Lower leg skin (tissue), 4 donors: ENCODE data around the gene FCGR2B. TPM values are rescaled to one million over a fixed set of nuclear protein-coding genes. Genes with fewer than 3 reads are reported as not detected.
"Not testable (repeated sequence)": the region's sequence is repeated elsewhere in the genome, so short reads cannot be mapped to it uniquely, and the experiment has no call there.

ENCODE experiments used
- DNase-seq, 2 donors: peaks; one replicate each; pipeline ENCODE4 v3.0.0-alpha.2; 2019; ENCODE audit warnings: low spot score in 2 of 2
- H3K4me3 ChIP-seq: fragments of 200-600 bp; sonication (generic); 2 replicates; pipeline ENCODE4 v1.5.1; 2017; ENCODE audit warnings: mild to moderate bottlenecking, low read depth; ENCODE audit not compliant: poor library complexity, severe bottlenecking
- WGBS, 2 donors: methylation state at CpG; one replicate each; pipeline ENCODE4 v1.1.5; 2018; 5-methylcytosine and 5-hydroxymethylcytosine counted together
- intact Hi-C: fragments of 100-400 bp; cut with DNase I; formaldehyde crosslinking; loops from one replicate; pipeline ENCODE4 v1.15.0; 2023; ENCODE audit warnings: low total_unique reads
- total RNA-seq, 4 donors: library from RNA; depleted of rRNA; stranded (reverse); fragments of >200 nt; gene quantifications; one replicate each; pipeline ENCODE4 v1.1.0, GENCODE V29; 2016

FCGR2B gene
- 10 to 100 TPM in 1 of 4 donors, 1 to 10 TPM in 3; 6.0 to 10.0 (median 8.3) TPM for total RNA-seq

GRCh38 chr1:161662684-161663339 lies at the start of gene FCGR2B:
Gene FCGR2B (plus strand): TSS chr1:161663143. CDS start chr1:161663242, 99 bp downstream.
- H3K4me3 ChIP-seq, DNase-seq, intact Hi-C loops: not testable (repeated sequence)
- WGBS, 2 donors: no CpG with 5 or more reads among the region's 4 CpGs

- intact Hi-C loops, H3K4me3 ChIP-seq, DNase-seq: not testable (repeated sequence)
- WGBS, 2 donors: 93 to 95% methylated on average over 7 to 10 of the region's 30 CpGs
Observed at GRCh38 chr1:161616417-161616816, 46.5 kb upstream of the FCGR2B start.

- intact Hi-C loops, DNase-seq, H3K4me3 ChIP-seq: not testable (repeated sequence)
- WGBS, 2 donors: 72 to 85% methylated on average over 4 of the region's 4 CpGs
Observed at GRCh38 chr1:161618517-161618916, 44.4 kb upstream of the FCGR2B start.

GRCh38 chr1:161620399-161620798 lies 42.5 kb upstream of the FCGR2B start:
- H3K4me3 ChIP-seq, DNase-seq, intact Hi-C loops: not testable (repeated sequence)
- WGBS, 2 donors: 63 to 71% methylated on average over 7 of the region's 7 CpGs

- DNase-seq: peak; percentile 71 to 94
- intact Hi-C loops, H3K4me3 ChIP-seq: not testable (repeated sequence)
- 3 to 4% methylated on average over 41 of the region's 41 CpGs for WGBS, 2 donors
Observed at GRCh38 chr1:161621181-161622000, 41.6 kb upstream of the FCGR2B start.

GRCh38 chr1:161622054-161622453 lies 40.9 kb upstream of the FCGR2B start:
- intact Hi-C loops, H3K4me3 ChIP-seq, DNase-seq: not testable (repeated sequence)
- 49 to 57% methylated on average over 8 of the region's 8 CpGs for WGBS, 2 donors

- intact Hi-C loops, H3K4me3 ChIP-seq, DNase-seq: not testable (repeated sequence)
- WGBS, 2 donors: 64 to 68% methylated on average over 6 of the region's 6 CpGs
Observed at GRCh38 chr1:161623401-161624051, 39.4 kb upstream of the FCGR2B start.

- 90 to 100% methylated on average over 1 of the region's 1 CpG for whole genome bisulfite sequencing, 2 donors
- not testable (repeated sequence) for H3K4me3 ChIP-seq
Observed at GRCh38 chr1:161624605-161625004, 38.3 kb upstream of the FCGR2B start.

GRCh38 chr1:161626445-161627146 lies 36.3 kb upstream of the FCGR2B start:
- WGBS, 2 donors: 66 to 77% methylated on average over 8 to 9 of the region's 10 CpGs
- DNase-seq, intact Hi-C loops, H3K4me3 ChIP-seq: not testable (repeated sequence)

More at GRCh38 chr1:161624605-161625004, 38.3 kb upstream of the FCGR2B start:
- intact Hi-C loops, DNase-seq: not testable (repeated sequence)

GRCh38 chr1:161630128-161630742 lies 32.7 kb upstream of the FCGR2B start:
- 67 to 86% methylated on average over 1 of the region's 2 CpGs for WGBS, 2 donors
- intact Hi-C loops, DNase-seq, H3K4me3 ChIP-seq: not testable (repeated sequence)
